Activated gamma-delta T cell treated with anti-CD3 and anti-CD28 coated beads, Interleukin-2, amount 50 U/mL, for 16 hours (primary cell): ENCODE data around the gene EPS8L3.
"Not testable (repeated sequence)": the region's sequence is repeated elsewhere in the genome, so short reads cannot be mapped to it uniquely, and the experiment has no call there.

Experiments
- DNase-seq: peaks from one replicate; pipeline ENCODE4 v3.0.0-alpha.2; 2020; ENCODE audit warnings: low read depth

Gene EPS8L3

DNA sequence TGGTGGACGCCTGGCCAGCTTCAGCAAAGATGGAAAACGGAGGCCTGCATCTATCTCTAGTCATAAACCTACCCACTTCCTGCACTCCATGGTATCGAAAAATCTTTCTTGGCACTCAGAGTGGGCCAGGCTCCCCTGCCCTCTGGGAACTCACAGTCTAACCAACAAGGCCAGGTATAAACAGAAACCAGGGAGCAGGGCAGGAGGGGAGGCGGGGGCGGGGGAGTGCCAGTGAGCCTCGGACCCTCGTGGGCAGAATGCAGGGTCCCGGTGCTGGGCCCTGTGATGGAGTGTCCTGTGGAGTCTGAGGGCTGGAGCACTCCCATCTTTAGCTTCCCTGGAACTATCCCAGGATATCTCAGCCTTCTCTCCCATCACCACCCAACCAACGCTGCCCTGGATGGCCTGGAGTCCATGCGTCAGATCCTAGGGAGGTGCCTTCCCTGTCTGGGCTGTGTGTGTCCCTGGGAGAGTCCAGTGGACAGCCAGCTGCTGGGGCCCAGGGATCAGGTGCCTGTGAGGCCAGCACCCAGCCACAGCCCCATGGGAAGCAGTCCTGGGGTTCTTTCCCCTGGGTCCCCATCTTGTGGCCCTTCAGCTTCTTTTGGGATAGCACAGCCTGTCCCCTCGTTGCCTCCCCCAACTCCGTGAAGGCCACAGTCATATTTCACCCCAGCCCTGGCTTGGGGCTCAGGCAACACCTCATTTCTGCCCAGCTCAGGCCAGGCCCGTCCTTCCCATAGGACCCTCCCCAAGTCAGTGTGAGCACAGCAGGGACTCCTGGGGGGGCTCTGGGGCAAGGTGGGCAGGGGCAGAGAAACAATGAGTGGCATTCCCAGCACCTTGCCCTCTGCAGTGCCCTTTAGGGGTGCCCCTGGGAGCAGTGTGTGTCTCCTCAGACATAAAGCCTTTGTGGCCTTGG is 1.1 kb upstream of the EPS8L3 start:
- no peak for DNase-seq

DNA sequence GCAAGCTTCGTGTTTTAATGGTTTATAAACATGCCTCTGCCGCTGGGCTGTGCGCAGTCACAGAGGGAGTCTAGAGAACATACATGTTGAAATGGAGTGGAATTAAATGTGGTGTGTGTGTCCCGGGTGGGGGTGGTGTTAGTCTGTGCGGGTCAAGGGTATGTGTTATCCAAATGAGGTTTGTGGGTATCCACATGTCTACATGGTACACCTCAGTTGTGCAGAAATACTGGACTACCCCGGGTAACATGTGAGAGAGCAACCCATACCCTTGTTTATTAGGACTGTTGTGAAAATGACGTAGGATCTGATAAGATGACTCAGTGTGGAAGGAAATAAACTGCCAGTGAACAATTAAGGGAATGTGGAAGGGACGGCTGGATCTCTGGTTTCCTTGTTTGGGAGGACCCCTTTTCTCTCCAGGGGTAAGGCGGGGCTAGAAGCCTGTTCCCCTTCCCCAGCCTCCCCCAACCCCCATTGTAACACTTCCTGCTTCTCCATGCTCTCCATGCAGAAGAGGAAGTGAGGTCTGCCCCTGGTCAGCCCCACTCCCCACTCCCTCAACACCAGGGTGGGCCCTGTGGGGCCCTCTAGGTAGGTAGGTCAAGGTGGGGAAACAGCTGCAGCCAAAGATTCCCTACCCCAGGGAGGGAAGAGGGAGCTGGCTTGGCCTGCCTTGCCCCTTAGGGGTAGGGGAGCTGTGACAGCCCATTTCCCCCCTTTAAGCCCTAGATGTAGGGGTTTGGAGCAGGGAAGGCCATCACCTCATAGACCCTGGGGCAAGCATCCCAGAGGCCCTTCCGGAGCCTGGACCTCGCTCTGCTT is 690 bp downstream of the EPS8L3 start:
- no peak for DNase-seq

DNA sequence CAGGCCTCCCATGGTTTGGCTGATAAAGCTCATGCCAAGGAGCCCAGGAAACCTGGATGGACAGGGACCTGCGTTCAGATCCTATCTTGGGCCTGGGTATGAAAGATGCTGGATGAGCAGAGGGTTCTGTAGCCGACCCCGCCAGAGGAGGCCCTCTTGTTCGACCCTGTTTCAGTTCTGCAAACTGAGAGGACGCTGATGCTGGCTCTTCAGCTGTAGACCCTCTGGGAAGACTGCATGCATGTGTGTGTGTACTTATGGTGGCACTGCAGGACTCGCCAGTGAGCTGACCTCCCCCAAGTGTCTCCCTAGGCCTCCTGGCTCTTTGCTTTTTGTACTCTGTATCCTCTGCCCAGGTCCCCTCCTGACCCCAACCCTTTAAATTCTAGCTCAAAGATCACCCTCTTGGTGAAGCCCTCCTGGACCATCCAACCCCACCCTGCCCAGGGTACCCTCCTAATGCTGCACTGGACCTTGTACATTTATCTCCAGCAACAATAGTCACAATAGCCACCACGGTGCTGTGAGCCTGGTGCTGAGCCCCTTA is 1.6 kb downstream of the EPS8L3 start:
- no peak for DNase-seq

DNA sequence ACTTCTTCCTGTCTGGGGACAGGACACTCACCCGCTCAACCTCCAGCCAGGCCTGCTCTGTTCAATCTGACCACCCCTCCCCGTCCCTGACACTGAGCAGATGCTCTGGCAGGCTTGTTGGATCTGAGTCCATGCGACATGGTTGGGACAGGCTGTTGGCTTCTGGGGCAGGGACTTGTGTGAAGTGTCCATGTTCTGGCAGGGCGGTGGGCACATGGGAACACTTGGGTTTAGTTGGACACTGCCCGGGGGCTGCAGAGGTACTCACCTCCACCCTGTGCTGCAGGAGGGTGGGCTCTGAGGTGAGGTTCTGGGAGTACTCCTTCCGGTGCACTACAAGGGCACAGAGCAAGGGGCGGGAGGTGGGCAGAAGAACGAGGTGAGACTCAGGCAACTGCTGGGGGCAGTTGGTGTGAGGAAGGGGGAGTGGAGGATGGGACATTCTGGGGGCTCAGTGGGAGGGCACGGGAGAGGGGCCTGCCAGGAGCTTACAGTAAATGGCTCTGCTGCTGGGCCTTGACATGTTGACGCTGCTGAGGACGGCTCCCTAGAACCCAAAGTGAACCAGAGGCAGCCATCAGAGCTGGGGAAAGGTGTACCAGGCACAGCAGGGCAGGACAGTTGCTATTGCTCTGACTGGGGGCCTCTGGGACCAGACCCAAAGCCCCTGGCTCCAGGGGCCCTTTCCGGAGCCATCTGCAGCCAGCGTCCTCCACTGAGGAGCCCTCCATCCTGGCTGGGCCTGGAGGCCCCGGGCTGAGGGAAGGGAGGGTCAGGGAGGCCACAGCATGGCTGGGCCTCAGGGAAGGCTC is 2.3 kb downstream of the EPS8L3 start:
- DNase-seq = no peak

DNA sequence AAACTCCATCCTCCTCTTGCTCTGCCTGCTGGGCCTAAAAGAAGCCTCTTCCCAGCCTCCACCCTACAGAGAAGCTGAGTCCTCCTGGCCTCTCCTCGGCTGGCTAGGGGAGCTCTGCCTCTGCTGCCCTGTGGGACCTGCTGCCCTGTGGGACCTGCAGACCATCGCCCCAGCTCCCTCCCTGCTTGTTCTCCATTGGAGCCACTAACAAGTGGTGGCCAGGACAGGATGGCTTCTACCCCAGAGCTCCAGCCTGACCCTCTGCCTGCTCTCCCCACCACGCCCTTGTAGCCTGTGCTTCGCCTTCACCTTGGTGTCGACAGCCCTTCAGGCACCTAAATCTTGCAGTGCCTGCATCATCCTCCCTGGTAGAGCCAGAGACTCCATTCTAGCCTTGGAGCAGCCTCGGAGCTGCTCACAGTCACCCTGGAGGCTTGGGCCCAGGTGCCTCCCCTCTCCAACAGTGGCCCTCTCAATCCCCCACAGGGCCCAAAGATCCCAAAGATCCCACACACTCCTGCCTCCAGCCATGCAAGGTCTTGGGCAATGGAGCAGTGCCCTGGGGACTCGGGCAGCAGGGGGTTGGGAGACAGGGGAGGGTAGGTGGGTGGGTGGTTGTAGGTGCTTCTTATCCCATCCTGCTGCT is 3.0 kb downstream of the EPS8L3 start:
- no peak for DNase-seq

DNA sequence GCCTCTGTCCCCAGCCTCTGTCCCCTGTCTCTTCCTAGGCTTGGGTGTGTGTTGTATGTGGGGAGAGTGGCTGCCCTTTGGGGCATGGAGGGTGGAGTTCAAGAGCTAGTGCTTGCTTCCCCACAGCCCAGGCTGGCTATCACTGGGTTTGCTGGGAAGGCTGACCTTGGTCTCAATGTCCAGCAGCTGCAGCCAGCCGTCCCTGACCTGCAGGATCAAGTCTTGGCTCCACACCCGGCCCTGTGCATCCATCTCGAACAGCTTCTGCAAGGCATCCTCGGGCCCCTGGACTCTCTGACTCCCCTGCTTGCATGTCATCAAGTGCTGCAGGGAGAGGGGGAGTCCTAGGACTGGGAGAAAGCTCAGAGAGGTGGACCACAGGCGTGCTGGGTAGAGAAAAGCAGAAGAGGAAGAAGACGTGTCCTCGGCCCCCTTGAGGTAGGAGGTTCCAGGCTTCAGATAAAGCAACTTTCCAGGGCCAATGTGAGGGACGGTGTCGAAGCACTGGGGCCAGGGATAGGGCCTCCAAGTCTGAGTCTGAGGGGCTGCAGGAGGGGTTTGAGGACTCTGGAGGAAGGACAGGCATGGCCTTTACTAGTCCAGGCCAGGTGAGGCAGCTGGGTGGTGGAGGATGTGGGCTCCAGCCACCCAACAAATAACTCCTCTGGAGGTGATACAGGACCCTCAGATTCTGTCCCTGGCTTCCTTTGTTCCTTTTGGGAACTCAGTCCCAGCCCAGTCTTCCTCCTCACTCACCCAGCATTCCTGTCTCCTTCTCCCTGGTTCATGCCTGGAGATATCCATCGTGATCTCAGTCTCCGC is 4.0 kb downstream of the EPS8L3 start:
- no peak for DNase-seq

DNA sequence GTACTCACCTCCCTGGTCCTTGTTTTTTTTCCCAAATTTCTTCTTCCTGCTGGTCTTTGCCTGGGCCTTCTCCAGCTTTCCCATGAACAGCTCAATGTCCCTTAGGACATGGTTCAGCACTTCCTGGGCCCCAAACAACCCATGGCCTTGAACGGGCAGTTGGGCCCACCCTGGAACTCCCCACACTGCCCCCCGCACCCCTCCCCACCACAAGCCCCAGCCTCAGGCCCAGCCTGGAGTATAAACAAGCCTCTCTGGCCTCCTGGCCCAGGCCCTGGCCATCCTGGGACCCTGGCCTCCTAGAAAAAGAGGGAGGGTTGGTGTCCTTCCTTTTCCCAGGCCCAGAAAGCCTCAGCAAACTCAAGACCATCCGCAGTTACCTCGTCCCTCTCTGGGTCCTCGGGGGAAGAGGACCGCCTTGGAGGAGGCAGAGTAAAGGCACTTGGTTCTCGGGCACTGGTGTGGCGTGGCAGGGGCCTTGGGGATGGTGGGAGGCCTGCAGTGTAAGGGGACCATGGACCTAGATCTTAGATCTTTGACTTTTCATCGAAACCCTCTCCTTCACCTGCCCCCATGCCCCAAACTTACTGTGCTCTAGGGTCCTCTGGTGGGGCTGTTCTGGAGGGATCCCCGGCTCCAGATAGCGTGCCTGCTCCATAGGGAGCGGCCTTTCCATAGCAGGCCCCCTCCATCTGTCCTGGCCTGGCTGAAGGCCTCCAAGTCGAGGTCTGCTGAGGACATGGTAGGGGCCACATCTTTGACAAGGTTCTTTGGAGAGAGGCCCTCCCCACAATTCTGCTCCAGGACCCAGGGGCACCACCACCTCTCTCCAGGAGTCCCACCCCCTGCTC is 5.6 kb downstream of the EPS8L3 start:
- DNase-seq = no peak

DNA sequence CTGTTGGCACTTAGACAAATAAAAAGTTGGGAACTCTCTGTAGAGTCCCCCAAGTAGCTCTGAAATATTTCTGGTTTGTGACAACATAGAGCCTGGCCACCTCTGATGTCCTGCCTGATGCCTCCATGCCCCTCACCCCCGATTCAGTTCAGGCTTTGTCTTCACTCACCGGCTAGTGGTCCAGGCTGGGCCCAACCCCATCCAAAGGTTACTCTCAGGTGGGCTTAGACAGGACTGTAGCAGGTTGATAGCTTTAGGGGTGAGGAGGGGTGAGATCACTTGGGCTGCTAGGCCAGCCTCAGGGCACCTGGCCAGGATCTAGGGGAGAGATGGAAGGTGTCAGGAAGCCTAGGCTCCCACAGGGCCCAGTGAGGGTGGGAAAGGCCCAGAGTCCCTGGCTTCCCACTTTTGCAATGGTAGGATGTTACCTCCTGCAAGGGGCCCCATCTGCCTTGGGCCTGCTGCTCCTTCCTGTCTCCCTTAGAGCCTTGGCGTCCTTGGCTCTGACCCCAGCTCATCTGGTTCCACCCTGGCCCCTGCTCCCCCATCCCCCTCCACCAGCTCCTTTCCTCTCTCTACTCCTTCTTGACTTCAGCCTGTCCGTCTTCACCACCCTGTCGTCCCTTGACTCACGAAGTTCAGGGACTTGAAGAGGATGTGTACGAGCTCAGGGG is 6.7 kb downstream of the EPS8L3 start:
- no peak for DNase-seq

DNA sequence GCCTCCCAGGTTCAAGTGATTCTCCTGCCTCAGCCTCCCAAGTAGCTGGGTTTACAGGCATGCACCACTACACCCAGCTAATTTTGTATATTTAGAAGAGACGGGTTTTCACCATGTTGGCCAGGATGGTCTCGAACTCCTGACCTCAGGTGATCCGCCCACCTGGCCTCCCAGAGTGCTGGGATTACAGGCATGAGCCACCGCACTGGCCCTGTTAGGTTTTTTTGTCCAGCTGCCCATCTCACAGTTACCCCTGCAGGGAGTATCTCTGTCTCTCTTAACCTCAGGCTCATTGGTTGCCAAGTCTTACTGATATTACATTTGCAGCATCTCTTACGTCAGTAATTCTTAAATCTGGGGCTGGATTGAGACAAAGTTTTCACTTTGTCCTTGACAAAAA is 7.4 kb downstream of the EPS8L3 start:
- not testable (repeated sequence) for DNase-seq

DNA sequence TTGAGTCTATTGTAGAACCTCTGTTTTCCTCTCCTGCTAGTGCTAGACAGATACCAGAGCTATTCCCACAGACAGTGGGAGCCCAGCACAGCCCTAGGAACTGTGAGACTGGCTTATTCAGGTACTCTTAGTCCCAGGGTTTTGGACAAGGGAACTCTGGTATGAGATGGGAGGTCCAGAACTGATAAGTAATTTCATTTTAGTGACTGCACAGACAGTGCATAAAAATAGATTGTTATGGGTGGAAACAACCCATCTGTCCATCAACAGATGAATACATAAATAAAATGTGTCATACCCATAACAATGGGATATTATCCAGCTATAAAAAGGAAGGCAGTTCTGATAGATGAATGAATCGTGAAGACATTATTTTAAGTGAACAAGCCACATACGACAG is 9.0 kb downstream of the EPS8L3 start:
- DNase-seq = no peak

DNA sequence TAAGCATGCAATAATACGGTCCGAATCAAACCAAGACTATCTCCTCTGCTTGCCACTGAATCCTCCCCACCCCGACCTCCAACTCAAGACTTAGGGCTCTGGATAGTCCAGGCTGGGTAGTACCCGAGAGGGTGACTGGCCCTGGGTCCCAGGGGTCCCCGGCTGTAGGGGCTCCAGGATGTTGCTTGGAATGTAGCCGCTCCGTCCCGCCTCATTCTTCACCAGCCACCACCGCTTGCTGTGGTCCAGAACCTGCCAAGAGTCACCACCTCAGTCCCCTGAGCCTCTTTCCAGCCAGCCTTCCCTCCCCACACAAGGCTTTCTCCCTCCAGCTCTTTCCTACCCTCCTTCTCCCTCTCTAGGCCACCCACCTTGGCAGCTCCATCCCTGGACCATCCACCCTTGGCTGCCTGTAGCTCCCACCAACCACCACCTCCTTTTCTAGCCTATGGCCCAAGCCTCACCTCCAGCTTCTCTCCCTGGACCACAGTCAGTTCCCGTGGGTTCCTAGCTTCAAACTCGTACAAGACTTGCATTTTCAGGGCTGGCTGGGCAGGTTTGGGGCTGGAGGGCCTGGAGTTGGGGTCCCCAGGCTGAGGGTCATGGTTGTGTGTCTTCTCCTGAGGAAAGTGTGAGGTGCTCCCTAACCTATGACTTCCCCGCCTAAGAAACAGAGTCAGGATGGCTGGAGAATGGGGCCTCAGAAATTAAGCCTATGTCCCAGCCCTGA is 12.0 kb downstream of the EPS8L3 start:
- DNase-seq = no peak

DNA sequence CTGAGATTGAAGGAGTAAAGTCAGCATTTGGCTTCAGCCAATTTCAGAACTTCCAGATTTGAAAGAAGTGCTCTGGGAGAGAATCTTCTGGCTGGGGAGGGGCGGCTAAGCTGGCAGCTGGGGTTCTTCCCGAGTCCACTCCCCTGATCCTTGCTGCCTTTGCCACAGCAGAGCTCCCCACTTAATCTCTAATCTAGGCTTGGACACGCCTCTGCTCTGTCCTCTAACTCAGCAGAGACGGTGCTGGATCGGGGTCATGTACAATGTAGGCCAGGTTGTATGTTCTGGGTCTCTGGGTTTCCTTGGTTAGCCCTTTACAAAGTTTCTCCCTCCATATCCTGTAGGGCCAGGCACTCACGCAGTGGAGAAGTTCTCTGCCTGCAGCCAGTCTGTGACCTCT is 12.8 kb downstream of the EPS8L3 start:
- DNase-seq = no peak

DNA sequence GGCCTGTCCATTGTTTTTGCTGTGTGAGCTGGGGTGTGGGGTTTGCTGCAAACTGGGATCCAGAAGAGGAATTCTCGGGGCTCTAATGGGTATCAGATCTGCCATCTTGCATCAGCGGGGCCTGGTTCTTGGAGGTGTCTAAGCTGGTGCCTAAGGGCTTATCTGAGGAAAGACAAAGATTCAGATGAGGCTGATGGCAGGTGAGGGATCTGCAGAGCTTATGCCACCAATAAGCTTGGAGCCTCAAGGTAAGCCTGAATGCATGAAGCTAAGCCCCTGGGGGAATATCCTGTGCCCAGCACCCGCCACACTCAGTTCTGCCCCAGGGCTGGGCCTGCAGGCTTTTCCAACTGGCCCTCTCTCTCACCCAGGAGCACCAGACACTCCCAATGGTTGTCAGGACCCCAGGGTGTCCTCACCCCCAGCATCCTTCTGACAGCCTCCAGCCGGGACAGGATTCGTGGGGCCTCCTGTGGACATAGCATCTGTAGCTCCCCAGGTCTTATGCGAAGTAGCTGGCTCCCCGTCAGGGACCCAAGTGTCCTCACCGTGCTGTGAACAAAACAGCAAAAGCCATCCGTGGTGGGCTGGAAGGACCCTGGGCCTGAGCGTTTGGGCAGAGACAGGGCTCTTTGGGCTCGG is 13.4 kb downstream of the EPS8L3 start:
- DNase-seq = no peak

DNA sequence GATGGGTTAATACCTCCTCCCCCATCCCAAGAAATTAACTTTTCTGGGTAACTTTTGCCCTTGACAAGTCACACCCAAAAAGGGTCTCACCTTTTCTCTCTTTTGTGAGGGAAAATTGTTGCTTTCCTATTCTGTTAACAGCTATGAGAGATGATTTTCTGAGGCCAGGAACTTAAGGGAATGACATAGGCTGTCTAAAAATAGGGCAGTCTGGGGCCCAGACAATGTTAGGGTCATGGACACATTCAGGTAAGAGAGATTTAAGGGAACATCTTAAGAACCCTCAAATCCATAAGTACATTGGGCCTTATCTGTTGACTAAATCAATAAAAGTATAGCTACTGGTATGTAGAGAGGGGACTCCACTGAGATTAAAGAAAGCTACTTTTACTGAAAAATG is 14.5 kb downstream of the EPS8L3 start:
- DNase-seq = no peak

DNA sequence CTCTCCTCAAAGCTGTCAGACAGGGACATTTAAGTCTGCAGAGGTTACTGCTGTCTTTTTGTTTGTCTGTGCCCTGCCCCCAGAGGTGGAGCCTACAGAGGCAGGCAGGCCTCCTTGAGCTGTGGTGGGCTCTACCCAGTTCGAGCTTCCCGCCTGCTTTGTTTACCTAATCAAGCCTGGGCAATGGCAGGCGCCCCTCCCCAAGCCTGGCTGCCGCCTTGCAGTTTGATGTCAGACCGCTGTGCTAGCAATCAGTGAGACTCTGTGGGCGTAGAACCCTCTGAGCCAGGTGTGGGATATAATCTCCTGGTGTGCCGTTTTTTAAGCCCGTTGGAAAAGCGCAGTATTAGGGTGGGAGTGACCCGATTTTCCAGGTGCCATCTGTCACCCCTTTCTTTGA is 15.4 kb downstream of the EPS8L3 start:
- not testable (repeated sequence) for DNase-seq

DNA sequence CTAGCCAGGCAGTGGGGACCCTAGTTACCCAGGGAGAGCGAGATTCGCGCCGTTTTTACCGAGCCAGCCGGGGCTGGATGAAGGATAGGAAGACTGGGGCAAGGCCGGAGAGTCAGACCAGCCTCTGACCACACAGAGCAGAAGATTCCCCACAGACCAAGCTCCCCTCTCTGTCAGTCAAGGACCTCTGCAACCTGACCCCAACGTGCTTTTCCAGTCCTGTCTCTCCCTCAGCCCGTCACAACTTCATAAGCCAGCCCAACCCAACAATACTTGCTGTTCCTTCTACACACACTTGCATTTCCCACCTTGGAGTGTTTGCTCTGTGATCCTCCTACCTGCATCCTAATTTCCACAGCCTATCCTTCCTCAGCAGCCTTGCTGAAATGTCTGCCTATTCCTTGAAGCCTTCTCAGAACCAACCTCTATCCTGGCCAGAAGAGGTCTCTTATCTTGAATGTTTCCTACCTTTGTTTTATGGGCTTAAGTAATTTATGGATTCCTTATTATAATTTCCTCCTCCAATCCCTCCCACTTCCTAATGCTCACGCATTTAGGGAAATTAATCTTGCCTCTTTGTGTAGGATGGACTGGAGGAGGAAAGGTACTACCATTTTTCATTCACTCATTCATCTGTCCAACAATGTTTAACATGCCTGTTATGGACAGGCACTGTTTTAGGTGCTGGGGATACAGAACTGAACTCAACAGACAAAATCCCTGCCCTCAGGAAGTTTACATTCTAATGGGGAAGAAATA is 22.9 kb downstream of the EPS8L3 start, which contains the start of gene GSTM3:
Gene GSTM3 (minus strand): TSS at position 424 of the 759 bp plus-strand sequence. CDS start 751 bp downstream, outside the sequence.
- no peak for DNase-seq
